Bronchial epithelial cell (primary cell): ENCODE data around the gene LRRIQ1. TPM values are rescaled to one million over a fixed set of nuclear protein-coding genes. Genes with fewer than 3 reads are reported as not detected.
A peak's percentile ranks its signal among the peaks of the same experiment; 100 is the strongest.

Source experiments
- DNase-seq: peaks from one replicate; pipeline ENCODE4 v3.0.0-alpha.2; 2010; ENCODE audit warnings: low read depth
- FAIRE-seq: peaks from 2 replicates; lab custom pipeline; 2011; peaks lifted over from hg19 to GRCh38; lab: Jason Lieb, UNC
- H3K27me3 ChIP-seq: 2 replicates; pipeline ENCODE4 v1.5.1; 2011; ENCODE audit warnings: low read length; ENCODE audit not compliant: control insufficient read depth, insufficient read depth
- H3K36me3 ChIP-seq: 2 replicates; pipeline ENCODE4 v1.5.1; 2011; ENCODE audit warnings: low read length; ENCODE audit not compliant: control insufficient read depth, insufficient read depth
- H3K4me3 ChIP-seq: 2 replicates; pipeline ENCODE4 v1.5.1; 2011; ENCODE audit warnings: mild to moderate bottlenecking, low read depth, low read length, control low read depth
- CTCF ChIP-seq: IDR thresholded peaks from 2 replicates; pipeline ENCODE4 v1.5.1; 2011; ENCODE audit warnings: mild to moderate bottlenecking, moderate library complexity, low read length, control low read depth, inconsistent platforms; ENCODE audit not compliant: insufficient read depth, severe bottlenecking
- total RNA-seq: library from RNA; depleted of rRNA; stranded (reverse); fragments of >200 nt; gene quantifications from 2 replicates; pipeline ENCODE4 v1.2.1, GENCODE V29; 2014

The LRRIQ1 gene
- total RNA-seq, 1 donor from 2014 or later = under 0.01 TPM

GRCh38 chr12:85152311-85152729, 116.2 kb downstream of the LRRIQ1 start:
- FAIRE-seq (no peak), DNase-seq (no peak)
- Histone ChIP-seq H3K36me3 (no peaks in the 10 kb centered on the region), H3K4me3 (no peak overlapping the region), H3K27me3 (no peaks in the 10 kb centered on the region)
- TF ChIP-seq CTCF = no peak

DNA sequence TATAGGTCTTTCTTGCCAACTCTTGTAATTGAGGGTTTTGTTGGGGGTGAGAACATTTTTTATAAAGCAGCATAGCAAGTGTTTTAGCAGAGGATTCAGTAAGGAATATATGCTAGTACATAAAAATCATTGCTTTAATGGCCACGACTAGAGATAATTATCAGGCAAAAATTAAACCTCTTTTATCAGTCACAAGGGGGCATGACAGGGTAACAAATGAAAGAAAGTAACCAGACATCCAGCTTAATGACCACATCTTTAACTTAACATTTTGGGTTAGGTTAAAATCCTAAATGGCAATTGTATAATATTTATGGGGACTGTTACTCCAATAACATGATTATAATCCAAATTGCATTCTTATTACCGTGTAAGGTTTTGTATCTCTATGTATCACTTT, 119.6 kb downstream of the LRRIQ1 start:
- FAIRE-seq = no peak
- DNase-seq = peak; percentile 26
- Histone ChIP-seq H3K4me3 (no peak overlapping the region), H3K36me3 (no peaks in the 10 kb centered on the region), H3K27me3 (no peaks in the 10 kb centered on the region)
- TF ChIP-seq CTCF = peak; percentile 10

- Histone ChIP-seq H3K4me3 (no peak overlapping the region), H3K27me3 (no peaks in the 10 kb centered on the region), H3K36me3 (no peaks in the 10 kb centered on the region)
- no peak for TF ChIP-seq CTCF
- FAIRE-seq (no peak), DNase-seq (no peak)
Observed at GRCh38 chr12:85156569-85156968, 120.4 kb downstream of the LRRIQ1 start.

DNA sequence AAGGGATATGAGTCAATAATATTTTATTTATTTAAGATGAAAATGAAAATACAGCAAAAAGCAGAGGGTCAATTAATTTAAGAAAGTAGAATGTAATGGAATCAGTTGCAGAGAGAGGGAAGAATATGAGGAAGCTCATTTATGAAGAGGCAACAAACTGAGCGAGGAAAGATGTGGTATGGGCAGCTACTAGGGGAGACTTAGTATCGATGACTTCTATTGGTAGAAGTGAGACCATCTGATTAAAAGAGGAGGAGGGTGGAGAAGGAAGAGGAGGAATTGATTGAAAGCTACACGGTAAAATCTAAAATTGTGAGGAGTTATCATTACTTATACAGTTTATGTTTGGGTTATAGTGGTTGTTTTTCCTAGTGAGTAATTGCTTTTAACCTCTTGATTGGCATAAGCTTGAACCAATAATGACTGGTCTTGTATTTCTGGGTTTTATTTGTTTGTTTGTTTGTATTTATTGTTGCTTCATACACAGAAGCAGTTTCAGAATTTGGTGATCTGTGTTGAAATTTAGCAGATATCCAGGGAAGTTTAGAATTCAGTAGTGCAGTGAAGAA, 121.0 kb downstream of the LRRIQ1 start:
- TF ChIP-seq CTCF = no peak
- no peaks in the 10 kb centered on the region for H3K36me3 ChIP-seq
- no peak overlapping the region for H3K4me3 ChIP-seq
- FAIRE-seq (no peak), DNase-seq (no peak)
- no peaks in the 10 kb centered on the region for H3K27me3 ChIP-seq

- Histone ChIP-seq H3K36me3 (no peaks in the 10 kb centered on the region), H3K27me3 (no peaks in the 10 kb centered on the region), H3K4me3 (no peak overlapping the region)
- TF ChIP-seq CTCF = no peak
- FAIRE-seq (no peak), DNase-seq (no peak)
Observed at GRCh38 chr12:85163752-85164321, 127.7 kb downstream of the LRRIQ1 start.
